ENCODE results near the gene APOBEC3G.
"Not testable (repeated sequence)": the region's sequence is repeated elsewhere in the genome, so short reads cannot be mapped to it uniquely, and the experiment has no call there.

The APOBEC3G gene

GRCh38 chr22:39068033-39068785 lies 8.9 kb upstream of the APOBEC3G start:
- no peak for DNase-seq

DNA sequence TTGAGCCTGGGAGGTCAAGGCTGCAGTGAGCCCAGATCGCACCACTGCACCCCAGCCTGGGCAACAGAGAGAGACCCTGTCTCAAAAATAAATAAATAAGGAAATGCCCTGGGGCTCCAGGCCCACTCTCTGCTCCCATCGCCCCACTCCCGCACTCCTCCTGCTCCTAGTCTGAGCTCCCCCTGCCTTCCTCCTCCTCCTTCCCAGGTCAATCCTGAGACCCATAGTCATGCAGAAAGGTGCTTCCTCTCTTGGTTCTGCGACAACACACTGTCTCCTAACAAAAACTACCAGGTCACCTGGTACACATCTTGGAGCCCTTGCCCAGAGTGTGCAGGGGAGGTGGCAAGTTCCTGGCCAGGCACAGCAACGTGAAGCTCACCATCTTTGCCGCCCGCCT lies 6.9 kb upstream of the APOBEC3G start:
- no peak for DNase-seq

- not testable (repeated sequence) for DNase-seq
Observed at GRCh38 chr22:39072581-39072981, 4.5 kb upstream of the APOBEC3G start.

GRCh38 chr22:39073981-39074380 lies 3.1 kb upstream of the APOBEC3G start:
- DNase-seq: no peak

DNA sequence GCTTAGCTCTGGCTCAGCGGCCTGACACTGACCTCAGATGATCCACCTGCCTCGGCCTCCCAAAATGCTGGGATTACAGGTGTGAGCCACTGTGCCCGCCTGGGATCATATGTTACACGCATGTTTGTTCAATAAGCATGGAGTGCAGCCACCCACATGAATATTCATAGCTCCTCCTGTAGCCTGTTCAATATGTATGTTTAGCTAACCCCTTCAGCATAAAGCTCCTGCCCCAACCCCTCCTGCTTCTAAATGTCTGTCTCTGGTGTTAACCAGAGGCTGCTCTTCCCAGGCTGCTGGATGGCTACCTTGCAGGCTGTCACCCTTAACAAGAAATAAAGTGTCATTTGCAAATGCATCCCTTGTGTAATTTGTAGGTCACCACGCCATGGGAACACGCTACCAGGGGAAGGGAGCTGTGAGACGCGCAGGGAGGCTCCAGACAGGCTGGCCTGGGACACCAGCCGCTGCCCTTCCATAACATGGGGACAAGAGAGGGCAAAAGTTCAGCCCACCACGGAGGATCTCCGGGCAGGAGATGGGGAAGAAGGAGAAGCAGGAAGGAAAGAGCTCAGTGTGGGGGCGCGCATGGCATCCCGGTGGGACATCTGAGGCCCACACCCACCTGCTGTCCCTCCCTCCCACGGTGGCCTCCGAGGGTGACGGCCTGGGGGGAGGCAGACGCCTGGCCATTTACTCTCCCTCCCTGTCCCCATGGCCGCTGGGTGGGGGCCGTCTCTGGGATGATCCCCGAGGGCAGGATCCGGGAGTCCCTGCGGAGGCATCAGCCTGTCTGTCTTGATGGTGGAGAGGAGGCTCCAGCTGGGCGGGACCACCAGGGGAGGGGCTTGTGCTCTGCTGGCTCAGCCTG lies 685 bp upstream of the APOBEC3G start:
- not testable (repeated sequence) for DNase-seq

- not testable (repeated sequence) for DNase-seq
Observed at GRCh38 chr22:39077912-39078311, 837 bp downstream of the APOBEC3G start.

- DNase-seq: no peak
Observed at GRCh38 chr22:39078329-39078728, 1.3 kb downstream of the APOBEC3G start.

DNA sequence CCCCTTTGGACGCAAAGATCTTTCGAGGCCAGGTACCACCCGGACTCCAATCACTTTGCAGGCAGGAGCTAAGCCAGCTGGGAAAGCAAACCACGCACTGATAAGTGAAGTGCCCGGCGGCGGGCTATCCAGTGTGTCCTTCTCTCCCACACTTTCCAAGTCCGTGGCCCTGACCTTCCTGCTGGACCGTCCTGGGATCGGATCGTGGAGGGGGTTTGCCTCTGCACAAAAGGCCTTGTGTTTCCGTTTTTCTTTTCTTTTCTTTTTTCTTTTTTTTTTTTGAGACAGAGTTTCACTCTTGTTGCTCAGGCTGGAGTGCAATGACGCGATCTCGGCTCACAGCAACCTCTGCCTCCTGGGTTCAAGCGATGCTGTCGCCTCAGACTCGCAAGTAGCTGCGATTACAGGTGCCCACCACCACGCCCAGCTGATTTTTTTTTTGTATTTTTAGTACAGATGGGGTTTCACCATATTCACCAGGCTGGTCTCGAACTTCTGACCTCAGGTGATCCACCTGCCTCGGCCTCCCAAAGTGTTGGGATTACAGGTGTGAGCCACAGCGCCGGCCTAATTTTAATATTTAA lies 2.1 kb downstream of the APOBEC3G start:
- DNase-seq: not testable (repeated sequence)

DNA sequence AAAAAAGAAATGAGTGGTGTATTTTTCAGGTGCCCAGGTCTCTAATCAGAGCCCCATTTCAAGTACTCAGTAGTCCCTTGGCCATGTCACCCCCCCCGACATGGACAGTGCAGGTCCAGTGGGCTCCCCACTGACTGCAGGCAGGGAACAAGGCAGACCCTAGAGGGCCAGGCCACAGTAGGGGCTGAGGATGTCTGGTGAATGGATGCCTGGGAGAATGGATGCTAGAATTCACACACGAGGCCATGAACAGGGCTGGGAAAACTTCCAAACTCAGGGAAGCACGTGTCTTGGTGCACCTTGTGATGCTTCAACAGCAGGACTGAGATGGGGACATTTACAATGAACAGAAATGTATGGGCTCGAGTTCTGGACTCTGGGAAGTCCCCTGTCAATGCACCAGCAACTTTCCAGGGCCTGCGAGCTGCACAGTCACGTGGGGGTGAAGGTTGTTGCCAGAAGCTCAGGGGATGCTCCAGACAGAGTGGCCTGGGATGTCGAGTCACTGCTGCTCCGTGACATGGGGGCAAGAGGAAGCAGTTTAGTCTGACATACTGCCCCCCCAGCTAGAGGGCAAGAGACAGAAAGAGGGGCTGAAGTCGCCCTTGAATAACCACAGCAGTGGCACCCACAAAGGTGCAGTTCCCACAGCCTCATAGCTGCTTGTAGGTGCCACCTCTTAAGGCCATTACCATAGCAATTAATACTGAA lies 3.1 kb downstream of the APOBEC3G start:
- no peak for DNase-seq

DNA sequence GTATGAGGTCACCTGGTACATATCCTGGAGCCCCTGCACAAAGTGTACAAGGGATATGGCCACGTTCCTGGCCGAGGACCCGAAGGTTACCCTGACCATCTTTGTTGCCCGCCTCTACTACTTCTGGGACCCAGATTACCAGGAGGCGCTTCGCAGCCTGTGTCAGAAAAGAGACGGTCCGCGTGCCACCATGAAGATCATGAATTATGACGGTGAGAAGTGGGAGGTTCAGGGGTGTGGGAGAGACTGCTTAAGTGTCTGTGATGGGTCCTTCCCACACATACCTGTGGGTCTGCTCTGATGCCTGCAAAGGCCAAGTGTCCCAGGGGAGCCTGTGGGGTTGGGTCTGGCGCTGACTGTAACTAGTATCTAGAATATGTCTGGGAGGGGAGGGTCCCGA lies 3.9 kb downstream of the APOBEC3G start:
- no peak for DNase-seq

DNA sequence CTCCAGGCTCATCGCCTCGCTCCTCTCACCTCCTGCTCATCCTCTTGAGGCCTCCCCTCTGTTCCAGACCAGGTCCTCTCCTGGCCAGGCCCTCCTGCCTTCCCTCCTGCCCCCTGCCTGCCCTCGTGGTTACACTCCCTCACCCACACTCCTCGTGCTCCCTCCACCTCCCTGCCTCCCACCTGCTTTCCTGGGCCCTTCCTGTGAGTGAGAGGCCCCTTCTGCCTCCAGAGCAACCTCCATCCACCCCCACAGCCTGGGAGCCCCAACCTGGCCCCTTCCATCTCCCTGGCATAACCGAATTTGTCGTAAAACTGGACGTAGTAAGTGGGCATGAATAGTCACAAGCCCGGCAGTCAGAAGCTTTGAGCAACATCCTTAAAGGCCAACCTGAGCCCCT lies 4.5 kb downstream of the APOBEC3G start:
- DNase-seq: no peak

- no peak for DNase-seq
Observed at GRCh38 chr22:39083212-39084165, 6.4 kb downstream of the APOBEC3G start.

DNA sequence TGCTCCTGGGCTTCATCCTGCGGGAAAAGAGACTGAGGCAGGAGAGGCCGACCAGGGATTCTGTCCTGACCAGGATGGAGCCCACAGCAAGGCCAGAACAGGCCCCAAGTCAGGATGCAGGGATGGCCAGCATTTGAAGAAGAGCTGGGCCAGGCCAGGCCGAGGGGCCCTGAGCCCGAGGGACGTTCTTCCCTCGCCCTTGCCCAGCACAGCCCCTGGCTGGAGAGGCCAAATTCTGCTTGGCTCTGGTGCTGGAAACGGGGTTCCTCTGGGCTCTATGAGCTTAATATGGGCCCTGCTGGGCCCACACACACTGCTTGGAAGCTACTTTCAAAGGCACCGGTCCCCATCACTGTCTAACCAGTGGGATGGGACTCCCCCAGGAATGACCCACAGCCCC lies 7.6 kb downstream of the APOBEC3G start:
- no peak for DNase-seq

DNA sequence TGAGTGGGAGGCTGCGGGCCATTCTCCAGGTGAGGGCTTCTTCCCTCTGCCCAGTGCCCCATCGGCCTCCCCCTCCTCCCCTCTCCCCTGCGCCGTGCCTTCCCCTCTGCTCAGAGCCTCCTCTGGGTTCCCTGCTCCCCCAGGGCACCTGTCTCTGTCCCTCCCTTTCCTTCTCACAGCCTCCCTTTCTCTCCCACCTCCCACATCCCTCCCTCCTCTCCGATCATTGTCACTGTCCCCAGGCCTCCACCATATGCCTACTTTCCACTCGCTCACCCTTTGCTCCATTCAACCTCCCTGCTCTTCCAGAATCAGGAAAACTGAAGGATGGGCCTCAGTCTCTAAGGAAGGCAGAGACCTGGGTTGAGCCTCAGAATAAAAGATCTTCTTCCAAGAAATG lies 10.0 kb downstream of the APOBEC3G start:
- DNase-seq: no peak

DNA sequence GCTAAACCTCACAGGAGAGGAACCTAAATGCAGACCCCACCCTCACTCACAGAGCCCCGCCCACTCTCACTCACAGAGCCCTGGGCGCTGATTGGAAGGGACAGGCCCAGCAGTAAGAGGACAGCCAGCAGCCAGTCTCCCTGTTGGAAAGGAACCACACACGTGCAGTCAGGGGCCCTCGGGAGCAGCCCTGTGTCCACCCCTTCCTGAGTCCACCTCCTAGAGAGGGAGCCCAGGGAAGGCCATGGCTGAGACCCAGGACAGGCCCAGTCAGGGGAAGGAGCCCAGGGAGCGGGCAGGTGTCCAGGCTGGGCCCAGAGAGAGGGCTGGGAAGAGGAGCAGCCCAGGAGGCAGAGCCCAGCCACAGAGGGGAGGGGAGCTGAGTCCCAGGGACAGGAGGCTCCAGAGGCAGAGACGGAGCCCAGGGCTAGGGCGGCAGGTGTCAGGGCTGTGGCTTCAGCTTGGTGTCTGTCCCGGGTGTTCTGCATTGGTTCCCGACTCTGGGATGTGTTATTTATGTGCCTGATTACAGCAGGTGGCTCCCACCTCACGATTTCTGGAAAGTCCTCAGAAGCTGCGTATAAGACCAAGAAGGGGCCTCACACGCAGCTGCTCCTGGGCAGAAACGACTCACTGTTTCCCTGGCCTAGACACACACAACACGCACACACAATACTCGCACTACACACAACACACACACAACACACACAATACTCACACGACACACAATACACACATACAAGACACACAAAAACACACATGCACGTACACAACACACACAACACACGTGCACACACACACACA lies 11.0 kb downstream of the APOBEC3G start:
- DNase-seq: no peak

DNA sequence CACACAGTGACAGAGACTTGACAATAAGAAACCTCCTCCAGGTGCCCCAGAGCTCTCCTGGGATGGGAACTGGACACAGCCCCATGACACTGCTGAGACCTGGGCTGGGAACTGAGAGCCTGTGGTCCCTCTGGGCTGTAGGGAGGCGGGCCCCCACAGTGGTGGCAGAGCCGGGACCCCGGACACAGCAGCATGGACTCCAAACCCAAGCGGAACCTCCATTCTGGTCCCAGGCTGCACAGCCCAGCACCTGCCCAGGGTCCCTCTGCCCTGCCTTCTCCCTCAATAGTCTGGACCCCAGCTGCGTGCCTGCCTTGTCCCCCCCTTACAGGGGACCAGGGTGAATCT lies 11.6 kb downstream of the APOBEC3G start:
- DNase-seq: no peak

GRCh38 chr22:39089928-39090327 lies 12.9 kb downstream of the APOBEC3G start:
- DNase-seq: no peak

GRCh38 chr22:39090426-39091064 lies 13.5 kb downstream of the APOBEC3G start:
- no peak for DNase-seq

- no peak for DNase-seq
Observed at GRCh38 chr22:39091126-39092081, 14.3 kb downstream of the APOBEC3G start.
